Measurements from ENCODE around the gene MRGPRE.

DNA sequence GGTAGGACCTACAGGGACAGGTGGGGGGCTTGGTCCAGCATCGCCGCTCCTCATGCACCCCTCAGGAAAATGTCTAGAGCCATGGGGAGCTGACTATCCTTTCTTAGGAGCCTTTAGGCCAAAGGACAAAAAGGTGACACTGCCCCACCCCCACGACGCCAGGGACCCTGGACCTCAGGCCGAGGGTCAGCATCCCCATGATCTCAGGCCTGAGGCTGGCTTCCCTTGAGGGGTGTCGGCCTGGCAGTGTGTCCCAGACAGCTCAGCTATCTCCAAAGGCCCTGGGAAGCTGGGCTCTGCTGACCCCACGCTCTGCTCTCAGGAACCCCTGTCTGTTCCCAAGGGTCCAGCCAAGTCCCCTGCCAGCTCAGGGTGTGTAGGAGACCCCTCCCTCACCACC lies 29.9 kb downstream of the MRGPRE start:
- no peak for TF ChIP-seq EZH2 (IDR thresholded peaks at IDR 0.05; ENCODE audit: low read length)
- TF ChIP-seq, protein P1, sequence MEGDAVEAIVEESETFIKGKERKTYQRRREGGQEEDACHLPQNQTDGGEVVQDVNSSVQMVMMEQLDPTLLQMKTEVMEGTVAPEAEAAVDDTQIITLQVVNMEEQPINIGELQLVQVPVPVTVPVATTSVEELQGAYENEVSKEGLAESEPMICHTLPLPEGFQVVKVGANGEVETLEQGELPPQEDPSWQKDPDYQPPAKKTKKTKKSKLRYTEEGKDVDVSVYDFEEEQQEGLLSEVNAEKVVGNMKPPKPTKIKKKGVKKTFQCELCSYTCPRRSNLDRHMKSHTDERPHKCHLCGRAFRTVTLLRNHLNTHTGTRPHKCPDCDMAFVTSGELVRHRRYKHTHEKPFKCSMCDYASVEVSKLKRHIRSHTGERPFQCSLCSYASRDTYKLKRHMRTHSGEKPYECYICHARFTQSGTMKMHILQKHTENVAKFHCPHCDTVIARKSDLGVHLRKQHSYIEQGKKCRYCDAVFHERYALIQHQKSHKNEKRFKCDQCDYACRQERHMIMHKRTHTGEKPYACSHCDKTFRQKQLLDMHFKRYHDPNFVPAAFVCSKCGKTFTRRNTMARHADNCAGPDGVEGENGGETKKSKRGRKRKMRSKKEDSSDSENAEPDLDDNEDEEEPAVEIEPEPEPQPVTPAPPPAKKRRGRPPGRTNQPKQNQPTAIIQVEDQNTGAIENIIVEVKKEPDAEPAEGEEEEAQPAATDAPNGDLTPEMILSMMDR (optimal IDR thresholded peaks at IDR 0.05 in 1 of 3, IDR thresholded peaks at IDR 0.05 in 1 of 3, conservative IDR thresholded peaks at IDR 0.05 in 1 of 3; ENCODE audit: extremely low read depth in 1 of 3, insufficient read depth in 2 of 3, low read length in 3 of 3): no peak

Data from keratinocyte (primary cell).